SK-N-SH (cell line): ENCODE measurements around the gene SH3D19. TPM values are rescaled to one million over a fixed set of nuclear protein-coding genes. Genes with fewer than 3 reads are reported as not detected.

Experiments used
- CTCF ChIA-PET: fragments of 300-600, 350-600 bp; formaldehyde crosslinking; extraction: SDS; loops from one replicate; lab custom pipeline; 2021; lab: Yijun Ruan, JAX
- POLR2A ChIA-PET: fragments of 350-600 bp; sonication (Branson Sonifier 250); formaldehyde crosslinking; extraction: SDS; loops from one replicate; lab custom pipeline; 2020; ENCODE audit warnings: antibody characterized with exemption, inconsistent platforms; lab: Yijun Ruan, JAX
- DNase-seq: peaks from one replicate; pipeline ENCODE4 v3.0.0; 2012
- H2AFZ ChIP-seq: fragments of 200-600 bp; sonication (generic); 2 replicates; pipeline ENCODE4 v1.8.1; 2016; ENCODE audit warnings: antibody characterized with exemption, mild to moderate bottlenecking, low read depth
- H3F3A ChIP-seq: fragments of 200-600 bp; sonication (generic); replicated peaks from 2 replicates; pipeline ENCODE3; 2016; ENCODE audit warnings: antibody characterized with exemption, mild to moderate bottlenecking; ENCODE audit not compliant: insufficient read depth
- H3K27ac ChIP-seq, 2 experiments: fragments of 200-500 bp in 1 of 2; fragments of 200-600 bp in 1 of 2; sonication (Bioruptor generic) in 1 of 2; sonication (generic), shearing (Covaris generic) in 1 of 2; 2 replicates each; pipeline versions ENCODE4 v1.5.1 to v1.6.1; 2014 to 2016; ENCODE audit warnings: low read depth in 2 of 2, inconsistent platforms in 1 of 2, low read length in 1 of 2, mild to moderate bottlenecking in 1 of 2, mixed read lengths in 1 of 2
- H3K27me3 ChIP-seq: fragments of 200-600 bp; sonication (generic), shearing (Covaris generic); 2 replicates; pipeline ENCODE4 v1.6.1; 2016; ENCODE audit warnings: mixed run types; ENCODE audit not compliant: insufficient read depth
- H3K36me3 ChIP-seq, 2 experiments: fragments of 200-500 bp in 1 of 2; fragments of 200-600 bp in 1 of 2; sonication (Bioruptor generic) in 1 of 2; sonication (generic) in 1 of 2; replicated peaks in 1 of 2; 2 replicates each; pipeline versions ENCODE3 to v1.5.1; 2014 to 2016; ENCODE audit warnings: low read length in 1 of 2, mild to moderate bottlenecking in 1 of 2; ENCODE audit not compliant: insufficient read depth in 2 of 2, control insufficient read depth in 1 of 2
- H3K4me1 ChIP-seq, 2 experiments: fragments of 200-500 bp in 1 of 2; fragments of 200-600 bp in 1 of 2; sonication (Bioruptor generic) in 1 of 2; sonication (generic), shearing (Covaris generic) in 1 of 2; 2 replicates each; pipeline versions ENCODE4 v1.5.1 to v1.6.1; 2014 to 2016; ENCODE audit warnings: low read depth in 1 of 2, low read length in 1 of 2, mixed run types in 1 of 2; ENCODE audit not compliant: insufficient read depth in 2 of 2, control insufficient read depth in 1 of 2
- H3K4me2 ChIP-seq: fragments of 200-600 bp; sonication (generic), shearing (Covaris generic); 2 replicates; pipeline ENCODE4 v1.6.1; 2017; ENCODE audit warnings: mixed run types
- H3K4me3 ChIP-seq, 2 experiments: fragments of 200-500 bp in 1 of 2; fragments of 200-600 bp in 1 of 2; sonication (Bioruptor generic) in 1 of 2; sonication (generic), shearing (Covaris generic) in 1 of 2; 2 replicates each; pipeline versions ENCODE4 v1.5.1 to v1.8.1; 2014 to 2016; ENCODE audit warnings: low read depth in 2 of 2, inconsistent platforms in 1 of 2, low read length in 1 of 2, mild to moderate bottlenecking in 1 of 2, mixed read lengths in 1 of 2, moderate library complexity in 1 of 2
- H3K79me2 ChIP-seq: fragments of 200-600 bp; sonication (generic); 2 replicates; pipeline ENCODE4 v1.8.1; 2017; ENCODE audit warnings: mild to moderate bottlenecking; ENCODE audit not compliant: insufficient read depth
- H3K9ac ChIP-seq: fragments of 200-600 bp; sonication (generic); 2 replicates; pipeline ENCODE4 v1.6.1; 2017; ENCODE audit warnings: mixed run types
- H3K9me2 ChIP-seq: fragments of 200-600 bp; sonication (generic); 2 replicates; pipeline ENCODE4 v1.6.1; 2017; ENCODE audit warnings: mixed run types
- H3K9me3 ChIP-seq: fragments of 200-600 bp; sonication (generic); 2 replicates; pipeline ENCODE4 v1.6.1; 2017; ENCODE audit warnings: mixed run types, mild to moderate bottlenecking, moderate library complexity
- H4K20me1 ChIP-seq: fragments of 200-600 bp; sonication (generic); 2 replicates; pipeline ENCODE4 v1.6.1; 2017; ENCODE audit warnings: mild to moderate bottlenecking, mixed run types; ENCODE audit not compliant: insufficient read depth
- ELF1 ChIP-seq: IDR thresholded peaks from 2 replicates; pipeline ENCODE4 v1.4.0; 2012
- EP300 ChIP-seq, 2 experiments: IDR thresholded peaks; 2 replicates each; pipeline versions ENCODE4 v1.4.0 to v1.6.1; 2012; ENCODE audit warnings: borderline replicate concordance in 1 of 2, low read depth in 1 of 2, low read length in 1 of 2
- FOXJ3 ChIP-seq: sonication (generic); formaldehyde crosslinking; IDR thresholded peaks from 2 replicates; pipeline ENCODE4 v1.5.1; 2020; ENCODE audit warnings: mild to moderate bottlenecking, missing genetic modification reagents
- FOXM1 ChIP-seq: IDR thresholded peaks from 2 replicates; pipeline ENCODE4 v1.4.0; 2012; ENCODE audit warnings: low read depth, mild to moderate bottlenecking
- GABPA ChIP-seq: IDR thresholded peaks from 2 replicates; pipeline ENCODE4 v1.4.0; 2012; ENCODE audit warnings: low read depth, mild to moderate bottlenecking
- GATA2 ChIP-seq: sonication (generic); formaldehyde crosslinking; IDR thresholded peaks from 2 replicates; pipeline ENCODE4 v1.5.0; 2020; ENCODE audit warnings: mild to moderate bottlenecking, missing genetic modification reagents
- IRF3 ChIP-seq: fragments of 150-350 bp; IDR thresholded peaks from 2 replicates; pipeline ENCODE4 v1.6.1; 2016; ENCODE audit warnings: mild to moderate bottlenecking, low read depth, low read length
- JUND ChIP-seq: IDR thresholded peaks from 2 replicates; pipeline ENCODE4 v1.4.0; 2012
- MAX ChIP-seq: IDR thresholded peaks from 2 replicates; pipeline ENCODE4 v1.4.0; 2012; ENCODE audit warnings: low read depth
- NFIC ChIP-seq: IDR thresholded peaks from 2 replicates; pipeline ENCODE4 v1.4.0; 2012; ENCODE audit warnings: borderline replicate concordance
- NRF1 ChIP-seq: IDR thresholded peaks from 2 replicates; pipeline ENCODE4 v1.6.1; 2012; ENCODE audit warnings: low read depth, mild to moderate bottlenecking, low read length
- PBX3 ChIP-seq: IDR thresholded peaks from 2 replicates; pipeline ENCODE4; 2012
- RCOR1 ChIP-seq: fragments of 150-350 bp; IDR thresholded peaks from 2 replicates; pipeline ENCODE4 v1.6.1; 2017; ENCODE audit warnings: antibody characterized with exemption, low read length
- RFX5 ChIP-seq: IDR thresholded peaks from 2 replicates; pipeline ENCODE4 v1.6.1; 2012; ENCODE audit warnings: mild to moderate bottlenecking, improper control_type of control experiment, low read length
- RXRA ChIP-seq: IDR thresholded peaks from 2 replicates; pipeline ENCODE4 v1.4.0; 2012; ENCODE audit warnings: low read depth, mild to moderate bottlenecking, borderline replicate concordance
- SIN3A ChIP-seq: IDR thresholded peaks from 2 replicates; pipeline ENCODE4 v1.6.1; 2012; ENCODE audit warnings: low read depth, mild to moderate bottlenecking, low read length, moderate library complexity, borderline replicate concordance
- TCF12 ChIP-seq: IDR thresholded peaks from 2 replicates; pipeline ENCODE4 v1.4.0; 2012
- TEAD4 ChIP-seq: IDR thresholded peaks from 2 replicates; pipeline ENCODE4 v1.4.0; 2012; ENCODE audit warnings: mild to moderate bottlenecking, borderline replicate concordance; ENCODE audit not compliant: insufficient read depth
- ZBTB33 ChIP-seq: IDR thresholded peaks from 2 replicates; pipeline ENCODE4 v1.4.0; 2012; ENCODE audit warnings: low read depth, borderline replicate concordance
- WGBS: methylation state at CpG from one replicate; pipeline ENCODE4 v1.1.6; 2017; ENCODE audit warnings: low lambda C conversion rate; 5-methylcytosine and 5-hydroxymethylcytosine counted together
- polyA plus RNA-seq, 3 experiments: library from polyadenylated mRNA; depleted of rRNA; stranded (reverse); fragments of >200 nt; gene quantifications; 2 replicates each; pipeline ENCODE4 v1.2.3, GENCODE V29; 2012

SH3D19 gene
- polyA plus RNA-seq, 1 of the 3 experiments (the other 2 are of a cell fraction), result 7.1 TPM

- no peaks in the 10 kb centered on the region for H3K9me3 ChIP-seq
- peaks cover 36% of the 10 kb centered on the region for H3F3A ChIP-seq
- no peaks in the 10 kb centered on the region for H3K27me3 ChIP-seq
- no peaks in the 10 kb centered on the region for H3K9me2 ChIP-seq
- POLR2A ChIA-PET, result no interaction called here
- TF ChIP-seq ZBTB33, result no peak
- TF ChIP-seq GABPA, result no peak
- TF ChIP-seq GATA2, result no peak
- TF ChIP-seq RXRA, result no peak
- no peak for TF ChIP-seq RCOR1
- TF ChIP-seq TCF12, result no peak
- no peak for TF ChIP-seq FOXJ3 (CRISPR knock-in tag)
- TF ChIP-seq SIN3A, result no peak
- no peak for TF ChIP-seq MAX
- TF ChIP-seq NRF1, result no peak
- TF ChIP-seq IRF3, result no peak
- TF ChIP-seq, all 33 proteins: peak for 0
- Histone ChIP-seq H3K4me2 (no peak overlapping the region), H3K9ac (no peak overlapping the region), H2AFZ (no peak overlapping the region), H4K20me1 (0 out of 2 replicates have a peak, but pooled peaks cover 3% of the 10 kb centered on the region), H3K36me3 (peaks cover 10 to 46% of the 10 kb centered on the region in 2 experiments), H3K4me3 (no peak overlapping the region), H3K4me1 (no peaks in the 10 kb centered on the region), H3K79me2 (no peaks in the 10 kb centered on the region; the same call in 1 of the 2 replicates), H3K27ac (no peak overlapping the region)
- WGBS, result 97% methylated on average over 3 of the region's 3 CpGs
- CTCF ChIA-PET, result no interaction called here
- DNase-seq, result no peak
Observed at GRCh38 chr4:151110236-151110635, 215.2 kb downstream of the SH3D19 start.

GRCh38 chr4:151107063-151107462 lies 218.3 kb downstream of the SH3D19 start:
- H4K20me1 ChIP-seq, result peaks cover 25% of the 10 kb centered on the region
- ChIA-PET CTCF (interaction anchor here (4.4 kb wide), 1 partner anchor 10 kb away, joined by 22 read pairs; no protein-coding TSS in a partner anchor), POLR2A (no interaction called here)
- H3K27ac ChIP-seq, result no peak overlapping the region
- peaks cover 42 to 63% of the 10 kb centered on the region in 2 experiments for H3K36me3 ChIP-seq
- no peak overlapping the region for H3K4me2 ChIP-seq
- no peak for TF ChIP-seq ELF1
- no peak for TF ChIP-seq RFX5
- no peak for TF ChIP-seq EP300 (IDR thresholded peaks at IDR 0.05; ENCODE audit: borderline replicate concordance in 1 of 2, low read depth in 1 of 2, low read length in 1 of 2)
- no peak for TF ChIP-seq NFIC
- TF ChIP-seq JUND, result no peak
- TF ChIP-seq PBX3, result no peak
- TF ChIP-seq RXRA, result no peak
- TF ChIP-seq FOXJ3 (CRISPR knock-in tag), result no peak
- no peak for TF ChIP-seq FOXM1
- no peak for TF ChIP-seq IRF3
- no peak for TF ChIP-seq TEAD4
- H3K4me1 ChIP-seq, result peaks cover 0 to 4% of the 10 kb centered on the region in 2 experiments; a peak in 1 of 4 replicates
- peaks cover 64% of the 10 kb centered on the region for H3F3A ChIP-seq
- no peaks in the 10 kb centered on the region for H3K27me3 ChIP-seq
- H3K9me3 ChIP-seq, result no peaks in the 10 kb centered on the region
- H3K9ac ChIP-seq, result no peak overlapping the region
- no peak overlapping the region for H3K4me3 ChIP-seq
- 88% methylated on average over 3 of the region's 3 CpGs for WGBS
- no peak for DNase-seq
- H2AFZ ChIP-seq, result no peak overlapping the region
- no peaks in the 10 kb centered on the region for H3K9me2 ChIP-seq
- peaks cover 23% of the 10 kb centered on the region for H3K79me2 ChIP-seq
